Common myeloid progenitor, CD34-positive (primary cell): ENCODE data around the gene TWF1.

Experiments
- CTCF ChIA-PET: fragments of 350-600 bp; sonication (Branson Sonifier 250); formaldehyde crosslinking; loops from one replicate; lab custom pipeline; 2021; ENCODE audit warnings: antibody characterized with exemption; lab: Charles Lee
- POLR2A ChIA-PET: fragments of 350-600 bp; sonication (Branson Sonifier 250); formaldehyde crosslinking; loops from one replicate; lab custom pipeline; 2021; ENCODE audit warnings: antibody characterized with exemption; lab: Charles Lee
- DNase-seq, 3 donors: peaks; one replicate each; pipeline versions ENCODE4 v3.0.0 to v3.0.0-alpha.2; 2013
- H3K27ac ChIP-seq, 2 experiments: 1 replicate in 1 of 2; 2 replicates in 1 of 2; pipeline ENCODE4 v1.7.0; 2013; ENCODE audit warnings: inconsistent platforms in 2 of 2, low read length in 2 of 2, mild to moderate bottlenecking in 2 of 2, low read depth in 1 of 2, moderate library complexity in 1 of 2; ENCODE audit not compliant: severe bottlenecking in 2 of 2, insufficient read depth in 1 of 2, poor library complexity in 1 of 2
- H3K27me3 ChIP-seq, 5 experiments: replicated peaks in 2 of 5; 1 replicate in 3 of 5; 2 replicates in 2 of 5; pipeline versions ENCODE4 v1.6.1 to v1.7.0; 2013; ENCODE audit warnings: low read length in 4 of 5, mild to moderate bottlenecking in 2 of 5, moderate library complexity in 2 of 5, inconsistent platforms in 1 of 5; ENCODE audit not compliant: insufficient read depth in 5 of 5, control insufficient read depth in 4 of 5
- H3K36me3 ChIP-seq, 4 experiments: 1 replicate in 2 of 4; 2 replicates in 2 of 4; pipeline versions ENCODE4 v1.6.1 to v1.7.0; 2013; ENCODE audit warnings: low read length in 3 of 4, control low read depth in 1 of 4, mild to moderate bottlenecking in 1 of 4; ENCODE audit not compliant: control insufficient read depth in 4 of 4, insufficient read depth in 4 of 4
- H3K4me1 ChIP-seq, 4 experiments: 1 replicate in 3 of 4; 2 replicates in 1 of 4; pipeline versions ENCODE4 v1.6.1 to v1.7.1; 2013; ENCODE audit warnings: low read length in 3 of 4, mild to moderate bottlenecking in 3 of 4, control low read depth in 1 of 4, inconsistent platforms in 1 of 4, moderate library complexity in 1 of 4; ENCODE audit not compliant: control insufficient read depth in 4 of 4, insufficient read depth in 4 of 4; ENCODE audit errors: control extremely low read depth in 1 of 4
- H3K4me3 ChIP-seq, 7 experiments: 1 replicate in 4 of 7; 2 replicates in 3 of 7; pipeline versions ENCODE4 v1.5.1 to v1.7.0; 2013; ENCODE audit warnings: mild to moderate bottlenecking in 7 of 7, low read length in 6 of 7, moderate library complexity in 6 of 7, inconsistent platforms in 2 of 7, low read depth in 2 of 7, control low read depth in 1 of 7; ENCODE audit not compliant: insufficient read depth in 4 of 7, control insufficient read depth in 1 of 7; ENCODE audit errors: extremely low read depth in 1 of 7
- H3K9me3 ChIP-seq, 5 experiments: 1 replicate in 4 of 5; 2 replicates in 1 of 5; pipeline versions ENCODE4 v1.6.1 to v1.7.1; 2013; ENCODE audit warnings: low read length in 4 of 5, mild to moderate bottlenecking in 2 of 5, inconsistent platforms in 1 of 5, low read depth in 1 of 5, moderate library complexity in 1 of 5; ENCODE audit not compliant: control insufficient read depth in 4 of 5, insufficient read depth in 2 of 5; ENCODE audit errors: control extremely low read depth in 1 of 5
- whole genome bisulfite sequencing: methylation state at CpG from one replicate; pipeline ENCODE4 v1.1.5; 2013; ENCODE audit not compliant: insufficient coverage; 5-methylcytosine and 5-hydroxymethylcytosine counted together

TWF1 gene

GRCh38 chr12:43841253-43841652 lies 35.1 kb upstream of the TWF1 start:
- Histone ChIP-seq H3K27me3 (no peaks in the 10 kb centered on the region), H3K27ac (no peak overlapping the region), H3K4me1 (peaks cover 7 to 8% (median 8%) of the 10 kb centered on the region in 4 experiments), H3K36me3 (no peaks in the 10 kb centered on the region), H3K4me3 (no peak overlapping the region), H3K9me3 (no peaks in the 10 kb centered on the region)
- 89% methylated on average over 3 of the region's 3 CpGs for WGBS
- DNase-seq: no peak
- ChIA-PET CTCF (interaction anchor here (1.1 kb wide), 1 partner anchor 9 kb away, joined by 3 read pairs; no protein-coding TSS in a partner anchor), POLR2A (no interaction called here)

- H3K4me3 ChIP-seq: no peak overlapping the region
- H3K36me3 ChIP-seq: no peaks in the 10 kb centered on the region
- ChIA-PET CTCF (interaction anchor here (1.0 kb wide), 1 partner anchor 11 kb away, joined by 4 read pairs; no protein-coding TSS in a partner anchor), POLR2A (no interaction called here)
- H3K27ac ChIP-seq: no peak overlapping the region
- H3K4me1 ChIP-seq: peaks cover 8 to 15% (median 12%) of the 10 kb centered on the region in 4 experiments
- no peaks in the 10 kb centered on the region for H3K9me3 ChIP-seq
- no peaks in the 10 kb centered on the region for H3K27me3 ChIP-seq
- 87% methylated on average over 2 of the region's 4 CpGs for WGBS
- no peak for DNase-seq
Measured at GRCh38 chr12:43840338-43840737, 34.2 kb upstream of the TWF1 start.

- DNase-seq: peak; percentile 36 to 80 (median 67)
- no peaks in the 10 kb centered on the region for H3K9me3 ChIP-seq
- H3K36me3 ChIP-seq: no peaks in the 10 kb centered on the region
- peak overlapping the region; percentile 42 to 80 for H3K27ac ChIP-seq
- ChIA-PET POLR2A (interaction anchor here (0.8 to 1.0 kb wide), 2 partner anchors 30 to 32 kb away, joined by 3 read pairs; partner anchors contain the start of gene TWF1), CTCF (interaction anchor here (0.8 to 2.4 kb wide), 3 partner anchors 19 to 31 kb away, joined by 3 to 17 read pairs (median 4); partner anchors contain the start of gene TWF1)
- peaks cover 18 to 33% (median 28%) of the 10 kb centered on the region in 4 experiments for H3K4me1 ChIP-seq
- peak overlapping the region; percentile 32 to 86 (median 74) for H3K4me3 ChIP-seq
- WGBS: 8% methylated on average over 2 of the region's 8 CpGs
- peaks cover 0 to 2% (median 0%) of the 10 kb centered on the region in 5 experiments for H3K27me3 ChIP-seq
Measured at GRCh38 chr12:43836475-43836989, 30.4 kb upstream of the TWF1 start.

GRCh38 chr12:43835656-43836474 lies 29.7 kb upstream of the TWF1 start, which contains the start of gene TMEM117:
TMEM117 (plus strand) TSS chr12:43836081.
- peaks cover 0 to 2% (median 0%) of the 10 kb centered on the region in 5 experiments for H3K27me3 ChIP-seq
- POLR2A ChIA-PET: interaction anchor here (0.6 to 1.0 kb wide), 3 partner anchors 27 to 31 kb away, joined by 3 to 4 read pairs (median 3); partner anchors contain the start of gene TWF1
- WGBS: under 1% methylated on average over 89 of the region's 103 CpGs
- peak; percentile 48 to 78 (median 64) for DNase-seq
- peaks cover 18 to 33% (median 28%) of the 10 kb centered on the region in 4 experiments for H3K4me1 ChIP-seq
- H3K36me3 ChIP-seq: no peaks in the 10 kb centered on the region
- peak within 1 kb of the TSS; percentile 32 to 86 (median 74) for H3K4me3 ChIP-seq
- CTCF ChIA-PET: interaction anchor here (0.8 to 2.4 kb wide), 4 partner anchors 8 to 36 kb away, joined by 3 to 17 read pairs (median 4); partner anchors contain the start of gene TWF1
- no peaks in the 10 kb centered on the region for H3K9me3 ChIP-seq
- H3K27ac ChIP-seq: peak within 1 kb of the TSS; percentile 42 to 80

GRCh38 chr12:43835264-43835655 lies 29.1 kb upstream of the TWF1 start:
- ChIA-PET POLR2A (interaction anchor here (0.6 to 1.0 kb wide), 2 partner anchors 27 to 31 kb away, joined by 3 to 4 read pairs; no protein-coding TSS in a partner anchor), CTCF (interaction anchor here (0.8 to 2.4 kb wide), 5 partner anchors 9 to 36 kb away, joined by 3 to 17 read pairs (median 4); partner anchors contain the start of gene TWF1)
- 54% methylated on average over 5 of the region's 6 CpGs for WGBS
- Histone ChIP-seq H3K4me3 (peak overlapping the region in 6 of 7 experiments; percentile 32 to 86 (median 78)), H3K27me3 (peaks cover 0 to 4% (median 0%) of the 10 kb centered on the region in 5 experiments), H3K27ac (no peak overlapping the region), H3K9me3 (no peaks in the 10 kb centered on the region), H3K4me1 (peaks cover 18 to 33% (median 28%) of the 10 kb centered on the region in 4 experiments), H3K36me3 (no peaks in the 10 kb centered on the region)
- peak; percentile 14 to 64 (median 60) for DNase-seq

GRCh38 chr12:43832463-43833168 lies 26.5 kb upstream of the TWF1 start:
- H3K36me3 ChIP-seq: no peaks in the 10 kb centered on the region
- ChIA-PET POLR2A (interaction anchor here (0.6 kb wide), 1 partner anchor 963 kb away, joined by 3 read pairs; no protein-coding TSS in a partner anchor), CTCF (interaction anchor here (1.1 to 1.5 kb wide), 2 partner anchors 9 to 73 kb away, joined by 3 read pairs; no protein-coding TSS in a partner anchor)
- no peak overlapping the region for H3K4me3 ChIP-seq
- peaks cover 16 to 33% (median 25%) of the 10 kb centered on the region in 4 experiments for H3K4me1 ChIP-seq
- DNase-seq: peak; percentile 37 to 75 (median 72)
- no peaks in the 10 kb centered on the region for H3K9me3 ChIP-seq
- WGBS: no CpG with 5 or more reads among the region's 4 CpGs
- peaks cover 0 to 4% (median 0%) of the 10 kb centered on the region in 5 experiments for H3K27me3 ChIP-seq
- H3K27ac ChIP-seq: no peak overlapping the region
